HepG2 (cell line): Measurements from ENCODE around the gene FOXP3. TPM values are rescaled to one million over a fixed set of nuclear protein-coding genes. Genes with fewer than 3 reads are reported as not detected.

Experiments
- ATAC-seq: fragments of 200-7000 bp; cut with Tn5 transposase; 3 replicates; pipeline ENCODE4 v1.9.1; 2020; ENCODE audit warnings: mild to moderate bottlenecking, moderate library complexity
- BruUV-seq: library from RNA; stranded (reverse); fragments of 400-500 nt; replicated peaks from 2 replicates; lab custom pipeline; 2021; lab: Mats Ljungman, UMichigan
- CTCF ChIA-PET: fragments of 300-600 bp; formaldehyde crosslinking; extraction: SDS; loops from one replicate; lab custom pipeline; 2021; ENCODE audit warnings: low total read pairs, inconsistent platforms, low intra/inter-chr PET ratio; lab: Yijun Ruan, JAX
- POLR2A ChIA-PET: fragments of 350-600 bp; sonication (Branson Sonifier 250); formaldehyde crosslinking; loops from one replicate; lab custom pipeline; 2020; ENCODE audit warnings: antibody characterized with exemption, inconsistent platforms; lab: Yijun Ruan, JAX
- DNase-seq: peaks from one replicate; pipeline ENCODE4 v3.0.0-alpha.2; 2015; ENCODE audit warnings: low spot score
- FAIRE-seq: peaks from 3 replicates; lab custom pipeline; 2011; peaks lifted over from hg19 to GRCh38; lab: Jason Lieb, UNC
- H2AFZ ChIP-seq: one replicate; pipeline ENCODE4 v1.6.1; 2011; ENCODE audit warnings: low read length, inconsistent platforms
- H3K27ac ChIP-seq: fragments of 300-600 bp; 3 replicates; pipeline ENCODE4 v1.8.0; 2011; ENCODE audit warnings: mixed run types, mild to moderate bottlenecking, mixed read lengths, low read length, inconsistent platforms; ENCODE audit not compliant: insufficient read depth; ENCODE audit errors: extremely low read length
- H3K27me3 ChIP-seq, 2 experiments: fragments of 200-600 bp in 1 of 2; 2 replicates in 1 of 2; 3 replicates in 1 of 2; pipeline versions ENCODE4 v1.6.0 to v1.8.0; 2011; ENCODE audit warnings: low read length in 2 of 2, mild to moderate bottlenecking in 2 of 2, moderate library complexity in 2 of 2, inconsistent platforms in 1 of 2; ENCODE audit not compliant: insufficient read depth in 2 of 2, control insufficient read depth in 1 of 2
- H3K36me3 ChIP-seq, 2 experiments: fragments of 200-600 bp in 1 of 2; replicated peaks in 1 of 2; 2 replicates in 1 of 2; 3 replicates in 1 of 2; pipeline versions ENCODE4 v1.5.1 to v1.8.0; 2011; ENCODE audit warnings: low read length in 2 of 2, inconsistent platforms in 1 of 2; ENCODE audit not compliant: insufficient read depth in 2 of 2, control insufficient read depth in 1 of 2
- H3K4me1 ChIP-seq: 2 replicates; pipeline ENCODE4 v1.5.1; 2012; ENCODE audit warnings: low read length, inconsistent platforms; ENCODE audit not compliant: insufficient read depth
- H3K4me2 ChIP-seq: 2 replicates; pipeline ENCODE4 v1.6.0; 2011; ENCODE audit warnings: low read depth, low read length, inconsistent platforms
- H3K4me3 ChIP-seq, 3 experiments: fragments of 200-600 bp in 1 of 3; sonication (generic), shearing (Covaris generic) in 1 of 3; replicated peaks in 1 of 3; 2 replicates each; pipeline ENCODE4 v1.5.1; 2011 to 2016; ENCODE audit warnings: low read length in 3 of 3, inconsistent platforms in 2 of 3, low read depth in 2 of 3, mild to moderate bottlenecking in 2 of 3, control low read depth in 1 of 3, mixed read lengths in 1 of 3; ENCODE audit not compliant: insufficient read depth in 1 of 3
- H3K79me2 ChIP-seq: one replicate; pipeline ENCODE4 v1.6.1; 2011; ENCODE audit warnings: low read length, inconsistent platforms; ENCODE audit not compliant: insufficient read depth
- H3K9ac ChIP-seq: 2 replicates; pipeline ENCODE4 v1.6.0; 2011; ENCODE audit warnings: mild to moderate bottlenecking, low read depth, low read length, inconsistent platforms; ENCODE audit not compliant: insufficient read depth
- H3K9me3 ChIP-seq: 2 replicates; pipeline ENCODE4 v1.5.1; 2012; ENCODE audit warnings: mild to moderate bottlenecking, low read length
- H4K20me1 ChIP-seq: 2 replicates; pipeline ENCODE4 v1.6.0; 2011; ENCODE audit warnings: inconsistent platforms, mild to moderate bottlenecking, low read length, moderate library complexity; ENCODE audit not compliant: insufficient read depth
- CAMTA2 ChIP-seq: sonication (generic); formaldehyde crosslinking; IDR thresholded peaks from 2 replicates; pipeline ENCODE4 v1.4.0; 2020; ENCODE audit warnings: mild to moderate bottlenecking, missing genetic modification reagents, borderline replicate concordance
- CHD4 ChIP-seq: fragments of 200-600 bp; sonication (generic); IDR thresholded peaks from 2 replicates; pipeline ENCODE4 v1.7.0; 2017; ENCODE audit warnings: mild to moderate bottlenecking, low read length, borderline replicate concordance
- HHEX ChIP-seq: IDR thresholded peaks from 2 replicates; pipeline ENCODE4 v1.6.1; 2016; ENCODE audit warnings: control low read depth
- IKZF4 ChIP-seq: sonication (generic); formaldehyde crosslinking; IDR thresholded peaks from 2 replicates; pipeline ENCODE4 v1.5.1; 2020; ENCODE audit warnings: borderline replicate concordance, mild to moderate bottlenecking, low read depth, missing genetic modification reagents; ENCODE audit errors: not compliant biosample characterization
- MBNL3 ChIP-seq: fragments of 250-450 bp; sonication (Bioruptor Pico); conservative IDR thresholded peaks from 2 replicates; pipeline ENCODE4 v1.8.0; 2022; ENCODE audit warnings: mild to moderate bottlenecking, inconsistent platforms
- PHF5A ChIP-seq: IDR thresholded peaks from one replicate; pipeline ENCODE4 v1.6.1; 2018; ENCODE audit warnings: low read depth, missing genetic modification reagents; ENCODE audit not compliant: unreplicated experiment
- TCF7 ChIP-seq: sonication (generic); IDR thresholded peaks from 2 replicates; pipeline ENCODE4 v1.6.1; 2016; ENCODE audit warnings: antibody characterized with exemption, low read depth
- TFAP4 ChIP-seq: sonication (generic); IDR thresholded peaks from 2 replicates; pipeline ENCODE4 v1.6.1; 2016; ENCODE audit warnings: low read depth, borderline replicate concordance
- ZNF343 ChIP-seq: sonication (generic); formaldehyde crosslinking; IDR thresholded peaks from 2 replicates; pipeline ENCODE4 v1.4.0; 2020; ENCODE audit warnings: mild to moderate bottlenecking, missing genetic modification reagents
- ZNF670 ChIP-seq: sonication (generic); formaldehyde crosslinking; IDR thresholded peaks from 2 replicates; pipeline ENCODE4 v1.8.0; 2022; ENCODE audit warnings: mild to moderate bottlenecking, missing genetic modification reagents, borderline replicate concordance
- ZNF747 ChIP-seq: sonication (generic); formaldehyde crosslinking; IDR thresholded peaks from 2 replicates; pipeline ENCODE4 v1.8.1; 2023; ENCODE audit warnings: missing genetic modification reagents, mild to moderate bottlenecking, borderline replicate concordance
- ZNF777 ChIP-seq: sonication (generic); formaldehyde crosslinking; IDR thresholded peaks from 2 replicates; pipeline ENCODE4 v1.4.0; 2020; ENCODE audit warnings: missing genetic modification reagents
- WGBS: methylation state at CpG from one replicate; pipeline ENCODE4 v1.1.6; 2017; ENCODE audit warnings: low lambda C conversion rate; 5-methylcytosine and 5-hydroxymethylcytosine counted together
- in situ Hi-C: cut with HindIII; loops from 2 replicates; pipeline ENCODE4 v1.10.0; 2017; ENCODE audit warnings: low pct_unique_long_range_greater_than_20kb; ENCODE audit not compliant: extremely low pct_ligation_motif_present
- intact Hi-C: fragments of 100-400 bp; cut with micrococcal nuclease; formaldehyde crosslinking; loops from one replicate; pipeline ENCODE4 v1.10.0; 2022; ENCODE audit not compliant: unreplicated experiment
- polyA plus RNA-seq, 8 experiments: library from polyadenylated mRNA; depleted of rRNA in 3 of 8; stranded (reverse) in 7 of 8; unstranded in 1 of 8; fragments of >200 nt; fragmentation: Illumina TruSeq in 4 of 8; extraction: Trizol in 4 of 8; gene quantifications; 2 replicates each; pipeline versions ENCODE4 v1.2.1 to v1.2.3, GENCODE V29; 2011 to 2016; ENCODE audit warnings: low read depth in 4 of 8, missing spikeins in 1 of 8, mixed read lengths in 1 of 8; ENCODE audit not compliant: insufficient read depth in 1 of 8
- total RNA-seq, 5 experiments: library from RNA; depleted of rRNA; stranded (reverse); fragments of >200 nt; fragmentation: Illumina TruSeq; extraction: Trizol; gene quantifications; 2 replicates each; pipeline ENCODE4 v1.2.3, GENCODE V29; 2016; ENCODE audit warnings: low read depth in 1 of 5
- TF ChIP-seq, protein P1 (sequence below): sonication (generic); formaldehyde crosslinking; IDR thresholded peaks from 2 replicates; pipeline ENCODE4 v1.5.0; 2020; ENCODE audit warnings: missing genetic modification reagents
- TF ChIP-seq, protein P2 (sequence below): sonication (generic); formaldehyde crosslinking; IDR thresholded peaks from 2 replicates; pipeline ENCODE4 v1.4.0; 2020; ENCODE audit warnings: mild to moderate bottlenecking, missing genetic modification reagents
- TF ChIP-seq, protein P3 (sequence below): IDR thresholded peaks from 2 replicates; pipeline ENCODE4 v1.6.1; 2012; ENCODE audit warnings: inconsistent platforms

Gene FOXP3
- total and polyA plus RNA-seq, 2 of the 13 experiments (the other 11 are each of a cell fraction or from before 2014, with no cell fraction given), result 0.04 TPM; not detected in 1

- Histone ChIP-seq H3K27me3 (no peaks in the 10 kb centered on the region), H3K9ac (no peak overlapping the region), H3K4me2 (no peak overlapping the region), H3K79me2 (no peaks in the 10 kb centered on the region), H3K4me3 (no peak overlapping the region)
- POLR2A ChIA-PET, result interaction anchor here (1.2 kb wide), 1 partner anchor 35 kb away, joined by 4 read pairs; no protein-coding TSS in a partner anchor
- no TSS peak for BruUV-seq
- FAIRE-seq (no peak), ATAC-seq (no peak), DNase-seq (no peak)
- TF ChIP-seq IKZF4, result no peak
- no peak for TF ChIP-seq ZNF747 (CRISPR knock-in tag)
- no peak for TF ChIP-seq MBNL3 (CRISPR knock-in tag)
- TF ChIP-seq, protein P1, sequence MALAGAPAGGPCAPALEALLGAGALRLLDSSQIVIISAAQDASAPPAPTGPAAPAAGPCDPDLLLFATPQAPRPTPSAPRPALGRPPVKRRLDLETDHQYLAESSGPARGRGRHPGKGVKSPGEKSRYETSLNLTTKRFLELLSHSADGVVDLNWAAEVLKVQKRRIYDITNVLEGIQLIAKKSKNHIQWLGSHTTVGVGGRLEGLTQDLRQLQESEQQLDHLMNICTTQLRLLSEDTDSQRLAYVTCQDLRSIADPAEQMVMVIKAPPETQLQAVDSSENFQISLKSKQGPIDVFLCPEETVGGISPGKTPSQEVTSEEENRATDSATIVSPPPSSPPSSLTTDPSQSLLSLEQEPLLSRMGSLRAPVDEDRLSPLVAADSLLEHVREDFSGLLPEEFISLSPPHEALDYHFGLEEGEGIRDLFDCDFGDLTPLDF (CRISPR knock-in tag), result no peak
- no peak for TF ChIP-seq TCF7
- no peak for TF ChIP-seq CHD4
- TF ChIP-seq HHEX (CRISPR knock-in tag), result no peak
- no peak for TF ChIP-seq ZNF777 (CRISPR knock-in tag)
- TF ChIP-seq ZNF670 (CRISPR knock-in tag), result no peak
- no peak for TF ChIP-seq ZNF343 (CRISPR knock-in tag)
- TF ChIP-seq TFAP4, result no peak
- no peak for TF ChIP-seq PHF5A (CRISPR knock-in tag)
- TF ChIP-seq, protein P2, sequence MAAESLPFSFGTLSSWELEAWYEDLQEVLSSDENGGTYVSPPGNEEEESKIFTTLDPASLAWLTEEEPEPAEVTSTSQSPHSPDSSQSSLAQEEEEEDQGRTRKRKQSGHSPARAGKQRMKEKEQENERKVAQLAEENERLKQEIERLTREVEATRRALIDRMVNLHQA (CRISPR knock-in tag), result no peak
- TF ChIP-seq CAMTA2 (CRISPR knock-in tag), result no peak
- TF ChIP-seq, protein P3, sequence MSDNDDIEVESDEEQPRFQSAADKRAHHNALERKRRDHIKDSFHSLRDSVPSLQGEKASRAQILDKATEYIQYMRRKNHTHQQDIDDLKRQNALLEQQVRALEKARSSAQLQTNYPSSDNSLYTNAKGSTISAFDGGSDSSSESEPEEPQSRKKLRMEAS, result no peak
- TF ChIP-seq, all 625 proteins: peak for 0
- Histone ChIP-seq H3K36me3 (no peaks in the 10 kb centered on the region), H3K9me3 (no peaks in the 10 kb centered on the region), H4K20me1 (no peaks in the 10 kb centered on the region), H3K27ac (no peak overlapping the region), H3K4me1 (peaks cover 23% of the 10 kb centered on the region; the same call in 1 of the 2 replicates), H2AFZ (no peak overlapping the region)
- CTCF ChIA-PET, result no interaction called here
- in situ Hi-C loops (no loop called here), intact Hi-C loops (no loop called here)
- WGBS, result 90% methylated on average over 34 of the region's 56 CpGs
Measured at GRCh38 chrX:49233887-49234555, 30.5 kb downstream of the FOXP3 start.
